CD4-positive, alpha-beta T cell treated with Interleukin-6 for 4 hours (primary cell): ENCODE measurements around the gene DPYSL4.
A peak's percentile ranks its signal among the peaks of the same experiment; 100 is the strongest.

Experiments used
- DNase-seq: peaks from one replicate; pipeline ENCODE4 v3.0.0-alpha.2; 2020; ENCODE audit warnings: mixed read lengths

The DPYSL4 gene

GRCh38 chr10:132230557-132231210 is 43.9 kb downstream of the DPYSL4 start:
- no peak for DNase-seq

GRCh38 chr10:132231656-132232022 is 44.9 kb downstream of the DPYSL4 start:
- DNase-seq = no peak

- DNase-seq = peak; percentile 33
Observed at GRCh38 chr10:132232023-132232951, 45.5 kb downstream of the DPYSL4 start.

- no peak for DNase-seq
Observed at GRCh38 chr10:132232981-132233380, 46.2 kb downstream of the DPYSL4 start.

GRCh38 chr10:132233501-132234085 is 46.8 kb downstream of the DPYSL4 start:
- no peak for DNase-seq

GRCh38 chr10:132234860-132235259 is 48.1 kb downstream of the DPYSL4 start:
- DNase-seq = no peak

- DNase-seq = no peak
Observed at GRCh38 chr10:132236161-132236560, 49.4 kb downstream of the DPYSL4 start.

- DNase-seq = no peak
Observed at GRCh38 chr10:132236881-132237280, 50.1 kb downstream of the DPYSL4 start.

- no peak for DNase-seq
Observed at GRCh38 chr10:132237396-132237795, 50.6 kb downstream of the DPYSL4 start.

- DNase-seq = no peak
Observed at GRCh38 chr10:132237871-132238270, 51.1 kb downstream of the DPYSL4 start.

GRCh38 chr10:132238371-132239125 is 51.8 kb downstream of the DPYSL4 start:
- no peak for DNase-seq

GRCh38 chr10:132239126-132240031 is 52.6 kb downstream of the DPYSL4 start:
- no peak for DNase-seq

GRCh38 chr10:132240156-132240555 is 53.4 kb downstream of the DPYSL4 start:
- no peak for DNase-seq

- no peak for DNase-seq
Observed at GRCh38 chr10:132240581-132240980, 53.8 kb downstream of the DPYSL4 start.

- no peak for DNase-seq
Observed at GRCh38 chr10:132241086-132241485, 54.3 kb downstream of the DPYSL4 start.

GRCh38 chr10:132241496-132241895 is 54.7 kb downstream of the DPYSL4 start:
- DNase-seq = no peak

- no peak for DNase-seq
Observed at GRCh38 chr10:132242103-132242840, 55.5 kb downstream of the DPYSL4 start.

- no peak for DNase-seq
Observed at GRCh38 chr10:132243141-132243540, 56.4 kb downstream of the DPYSL4 start.

- no peak for DNase-seq
Observed at GRCh38 chr10:132243626-132244025, 56.9 kb downstream of the DPYSL4 start.

- DNase-seq = no peak
Observed at GRCh38 chr10:132245056-132245455, 58.3 kb downstream of the DPYSL4 start.

- DNase-seq = no peak
Observed at GRCh38 chr10:132246296-132246695, 59.5 kb downstream of the DPYSL4 start.
